Measurements from ENCODE around the gene CDH22. TPM values are rescaled to one million over a fixed set of nuclear protein-coding genes. Genes with fewer than 3 reads are reported as not detected.

The CDH22 gene
- total RNA-seq, 1 donor from 2014 or later: 1.3 TPM

DNA sequence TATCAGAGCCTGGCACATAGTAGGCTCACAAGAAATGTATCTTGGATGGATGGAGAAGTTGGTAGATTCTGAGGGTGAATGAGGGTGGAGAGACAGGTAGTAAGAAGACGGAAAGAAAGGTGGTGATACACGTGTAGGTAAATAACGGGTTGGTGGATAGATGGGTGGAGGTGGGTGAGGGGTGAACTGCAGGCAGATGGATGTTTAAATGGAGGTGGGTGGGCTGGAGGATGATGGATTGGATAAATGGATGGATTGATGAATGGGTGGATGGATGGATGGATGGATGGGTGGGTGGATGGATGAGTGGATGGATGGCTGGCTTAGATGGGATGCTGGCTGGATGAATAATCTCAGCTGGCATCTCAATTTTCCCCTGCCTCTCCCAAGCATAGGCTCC lies 9.9 kb downstream of the CDH22 start:
- peaks cover 92% of the 10 kb centered on the region for H3K27me3 Mint-ChIP-seq
- H3K4me3 Mint-ChIP-seq: no peak overlapping the region
- no peak overlapping the region for H3K27ac Mint-ChIP-seq
- no peaks in the 10 kb centered on the region for H3K36me3 Mint-ChIP-seq
- H3K4me1 Mint-ChIP-seq (ENCODE audit: unreplicated experiment): no peaks in the 10 kb centered on the region
- DNase-seq (ENCODE audit: extremely low spot score, unreplicated experiment): no peak
- TF ChIP-seq, protein P1, sequence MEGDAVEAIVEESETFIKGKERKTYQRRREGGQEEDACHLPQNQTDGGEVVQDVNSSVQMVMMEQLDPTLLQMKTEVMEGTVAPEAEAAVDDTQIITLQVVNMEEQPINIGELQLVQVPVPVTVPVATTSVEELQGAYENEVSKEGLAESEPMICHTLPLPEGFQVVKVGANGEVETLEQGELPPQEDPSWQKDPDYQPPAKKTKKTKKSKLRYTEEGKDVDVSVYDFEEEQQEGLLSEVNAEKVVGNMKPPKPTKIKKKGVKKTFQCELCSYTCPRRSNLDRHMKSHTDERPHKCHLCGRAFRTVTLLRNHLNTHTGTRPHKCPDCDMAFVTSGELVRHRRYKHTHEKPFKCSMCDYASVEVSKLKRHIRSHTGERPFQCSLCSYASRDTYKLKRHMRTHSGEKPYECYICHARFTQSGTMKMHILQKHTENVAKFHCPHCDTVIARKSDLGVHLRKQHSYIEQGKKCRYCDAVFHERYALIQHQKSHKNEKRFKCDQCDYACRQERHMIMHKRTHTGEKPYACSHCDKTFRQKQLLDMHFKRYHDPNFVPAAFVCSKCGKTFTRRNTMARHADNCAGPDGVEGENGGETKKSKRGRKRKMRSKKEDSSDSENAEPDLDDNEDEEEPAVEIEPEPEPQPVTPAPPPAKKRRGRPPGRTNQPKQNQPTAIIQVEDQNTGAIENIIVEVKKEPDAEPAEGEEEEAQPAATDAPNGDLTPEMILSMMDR (conservative IDR thresholded peaks at IDR 0.05): no peak
- no peaks in the 10 kb centered on the region for H3K9me3 Mint-ChIP-seq

DNA sequence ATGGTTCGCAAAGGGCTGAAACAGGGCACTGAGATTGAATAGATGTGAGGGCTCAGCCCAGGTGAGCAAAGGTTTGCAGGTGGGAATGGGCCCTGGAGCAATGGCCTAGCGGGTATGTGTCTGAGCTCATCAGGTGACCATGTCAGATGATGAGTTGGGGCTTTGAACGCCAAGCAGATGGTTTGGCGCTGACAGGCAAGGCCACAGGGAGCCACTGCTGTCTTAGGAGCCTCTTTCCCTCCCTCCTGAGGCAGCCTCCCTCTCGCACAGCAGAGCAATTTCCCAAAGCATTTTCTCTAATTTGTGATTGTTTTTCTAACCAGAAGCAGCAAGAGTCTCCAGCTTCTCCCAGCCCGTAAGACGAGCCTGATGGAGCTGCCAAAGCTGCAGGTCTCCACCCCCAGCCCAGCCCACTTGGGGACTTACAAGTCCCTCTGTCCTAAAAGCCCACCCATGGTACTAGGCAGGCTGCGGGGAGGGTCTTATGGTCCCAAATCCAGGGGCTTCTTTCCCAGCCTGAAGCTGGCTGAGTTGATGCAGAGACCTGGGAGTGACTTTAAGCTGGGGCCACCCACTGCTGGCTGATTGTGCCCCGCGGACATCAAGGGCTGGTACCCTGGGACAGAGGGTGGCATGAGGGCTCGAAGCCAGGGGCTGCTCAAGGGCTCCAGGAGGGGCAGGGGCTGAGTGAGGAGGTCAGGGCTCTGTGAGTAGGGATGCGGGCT lies 11.6 kb downstream of the CDH22 start:
- Mint-ChIP-seq H3K9me3 (no peaks in the 10 kb centered on the region), H3K4me3 (no peak overlapping the region), H3K36me3 (no peaks in the 10 kb centered on the region), H3K27ac (no peak overlapping the region), H3K4me1 (ENCODE audit: unreplicated experiment) (no peaks in the 10 kb centered on the region), H3K27me3 (peaks cover 89% of the 10 kb centered on the region)
- TF ChIP-seq, protein P1 (conservative IDR thresholded peaks at IDR 0.05): no peak
- DNase-seq (ENCODE audit: extremely low spot score, unreplicated experiment): no peak

DNA sequence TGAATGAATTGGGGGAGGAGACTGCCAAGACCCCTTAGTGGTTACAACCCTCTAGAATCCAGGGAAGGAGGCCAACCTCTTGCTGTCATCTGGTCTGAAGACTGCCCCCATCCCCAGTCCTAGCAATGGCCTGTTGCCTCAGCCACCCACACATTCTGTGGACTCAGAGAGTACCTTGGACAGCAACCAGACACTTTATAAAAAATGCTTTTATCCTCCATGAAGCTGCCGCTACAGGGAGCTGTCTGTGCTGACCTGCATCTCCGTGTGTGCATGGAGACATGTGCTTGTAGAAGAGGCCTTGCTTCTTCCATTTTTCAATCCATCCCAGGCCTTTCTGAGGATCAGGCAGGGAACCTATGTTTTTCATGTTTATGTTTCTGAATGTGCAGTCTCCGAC lies 15.2 kb downstream of the CDH22 start:
- Mint-ChIP-seq H3K27me3 (peaks cover 61% of the 10 kb centered on the region), H3K27ac (no peak overlapping the region), H3K4me1 (ENCODE audit: unreplicated experiment) (no peaks in the 10 kb centered on the region), H3K4me3 (no peak overlapping the region), H3K9me3 (no peaks in the 10 kb centered on the region), H3K36me3 (no peaks in the 10 kb centered on the region)
- DNase-seq (ENCODE audit: extremely low spot score, unreplicated experiment): no peak
- TF ChIP-seq, protein P1 (conservative IDR thresholded peaks at IDR 0.05): no peak

DNA sequence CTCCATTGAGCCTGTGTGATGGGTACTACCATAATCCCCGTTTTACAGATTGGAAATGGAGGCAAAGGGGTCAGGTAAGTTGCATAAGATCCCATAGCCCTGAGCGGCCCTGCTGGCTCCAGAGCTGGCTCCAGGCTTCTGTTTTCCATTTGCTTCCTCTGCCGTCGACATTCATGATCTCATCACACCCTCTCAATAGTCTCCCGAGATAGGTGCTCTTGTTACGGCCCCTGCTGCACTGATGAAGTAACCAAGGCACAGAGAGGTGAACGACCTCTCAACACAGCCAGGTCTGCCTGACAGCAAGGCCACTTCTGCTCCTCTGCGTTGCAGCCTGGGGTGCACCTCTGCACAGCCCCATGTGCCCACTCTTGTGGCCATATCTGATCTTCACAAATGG lies 16.9 kb downstream of the CDH22 start:
- H3K36me3 Mint-ChIP-seq: no peaks in the 10 kb centered on the region
- TF ChIP-seq, protein P1 (conservative IDR thresholded peaks at IDR 0.05): no peak
- no peak overlapping the region for H3K4me3 Mint-ChIP-seq
- H3K27me3 Mint-ChIP-seq: peaks cover 46% of the 10 kb centered on the region
- no peaks in the 10 kb centered on the region for H3K4me1 Mint-ChIP-seq (ENCODE audit: unreplicated experiment)
- DNase-seq (ENCODE audit: extremely low spot score, unreplicated experiment): no peak
- no peak overlapping the region for H3K27ac Mint-ChIP-seq
- no peaks in the 10 kb centered on the region for H3K9me3 Mint-ChIP-seq

DNA sequence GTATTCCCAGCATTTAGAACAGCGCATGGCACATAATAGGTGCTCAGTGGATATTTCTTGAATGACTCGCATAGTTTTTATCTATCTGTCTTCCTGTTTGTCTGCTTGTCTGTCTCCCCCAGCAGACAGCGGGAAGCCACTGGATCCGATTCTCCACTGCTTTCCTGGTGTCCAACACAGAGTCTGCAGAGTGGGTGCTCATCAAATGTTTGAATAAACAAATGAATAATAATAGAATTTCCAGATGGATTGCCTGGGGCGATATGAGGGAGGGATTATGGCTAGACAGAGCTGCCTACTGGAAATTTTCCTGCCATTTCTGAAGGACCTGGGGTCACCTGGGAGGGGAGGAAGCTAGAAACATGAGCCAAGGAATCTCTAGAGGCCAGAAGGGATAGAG lies 18.9 kb downstream of the CDH22 start:
- TF ChIP-seq, protein P1 (conservative IDR thresholded peaks at IDR 0.05): no peak
- H3K9me3 Mint-ChIP-seq: no peaks in the 10 kb centered on the region
- H3K27ac Mint-ChIP-seq: no peak overlapping the region
- H3K27me3 Mint-ChIP-seq: peaks cover 32% of the 10 kb centered on the region
- H3K4me3 Mint-ChIP-seq: no peak overlapping the region
- no peak for DNase-seq (ENCODE audit: extremely low spot score, unreplicated experiment)
- no peaks in the 10 kb centered on the region for H3K36me3 Mint-ChIP-seq
- no peaks in the 10 kb centered on the region for H3K4me1 Mint-ChIP-seq (ENCODE audit: unreplicated experiment)

Data from type B pancreatic cell (in vitro differentiated cells).